DOHH2 (cell line): Measurements from ENCODE around the gene ST3GAL5.

Source experiments
- CTCF ChIP-seq: fragments of 200-600 bp; sonication (generic); IDR thresholded peaks from one replicate; pipeline ENCODE4 v1.5.1; 2014; ENCODE audit warnings: antibody characterized with exemption, mild to moderate bottlenecking, low read depth, low read length; ENCODE audit not compliant: poor library complexity, severe bottlenecking
- EZH2phosphoT487 ChIP-seq: fragments of 200-600 bp; sonication (generic); IDR thresholded peaks from 2 replicates; pipeline ENCODE4 v1.6.1; 2017; ENCODE audit warnings: borderline replicate concordance, mild to moderate bottlenecking, antibody characterized with exemption, low read length, moderate library complexity, mixed read lengths

- TF ChIP-seq CTCF (no peak), EZH2phosphoT487 (no peak)
Observed at GRCh38 chr2:85899849-85900248, 11.1 kb upstream of the ST3GAL5 start.
